Suprapubic skin (tissue), 3 donors: ENCODE measurements around the gene EXOC3.

Experiments used
- POLR2AphosphoS5 ChIP-seq, 3 donors: sonication (generic); formaldehyde crosslinking; IDR thresholded peaks; one replicate each; pipeline ENCODE4 v1.6.1; 2017; ENCODE audit warnings: antibody characterized with exemption in 3 of 3
- TF ChIP-seq, protein P1 (sequence below), 2 donors: fragments of 200-600 bp in 1 of 2; fragments of 450-650 bp in 1 of 2; sonication (generic) in 1 of 2; IDR thresholded peaks; one replicate each; pipeline ENCODE4 v1.5.1; 2016 to 2019; ENCODE audit warnings: antibody characterized with exemption in 2 of 2, mild to moderate bottlenecking in 1 of 2, moderate library complexity in 1 of 2

DNA sequence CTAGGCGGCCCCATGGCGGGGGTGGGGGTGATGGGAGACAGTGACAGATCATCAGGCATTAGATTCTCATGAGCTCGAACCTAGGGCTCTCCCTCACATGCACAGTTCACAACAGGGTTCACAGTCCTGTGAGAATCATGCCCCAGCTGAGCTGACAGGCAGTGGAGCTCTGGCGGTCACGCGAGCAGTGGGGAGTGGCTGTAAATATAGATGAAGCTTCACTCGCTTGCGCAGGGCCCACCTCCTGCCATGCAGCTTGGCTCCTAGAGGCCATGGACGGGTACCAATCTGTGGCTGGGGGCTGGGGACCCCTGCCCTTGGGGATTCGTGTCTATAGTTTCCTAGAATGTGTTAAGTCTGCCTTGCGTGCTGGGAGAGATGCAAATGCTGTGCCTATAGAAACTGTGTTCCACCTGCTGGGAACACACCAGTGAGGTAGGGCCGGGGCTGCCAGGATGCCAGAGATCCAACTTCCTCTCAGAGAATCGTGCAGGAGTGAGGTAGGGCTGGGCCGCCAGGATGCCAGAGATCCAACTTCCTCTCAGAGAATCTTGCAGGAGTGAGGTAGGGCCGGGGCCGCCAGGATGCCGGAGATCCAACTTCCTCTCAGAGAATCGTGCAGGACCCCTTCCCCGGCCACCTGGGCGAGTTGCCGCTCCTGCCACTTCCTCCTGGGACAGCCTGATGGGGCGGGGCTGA is 14.1 kb upstream of the EXOC3 start:
- TF ChIP-seq POLR2AphosphoS5 (IDR thresholded peaks at IDR 0.05), result no peak
- TF ChIP-seq, protein P1, sequence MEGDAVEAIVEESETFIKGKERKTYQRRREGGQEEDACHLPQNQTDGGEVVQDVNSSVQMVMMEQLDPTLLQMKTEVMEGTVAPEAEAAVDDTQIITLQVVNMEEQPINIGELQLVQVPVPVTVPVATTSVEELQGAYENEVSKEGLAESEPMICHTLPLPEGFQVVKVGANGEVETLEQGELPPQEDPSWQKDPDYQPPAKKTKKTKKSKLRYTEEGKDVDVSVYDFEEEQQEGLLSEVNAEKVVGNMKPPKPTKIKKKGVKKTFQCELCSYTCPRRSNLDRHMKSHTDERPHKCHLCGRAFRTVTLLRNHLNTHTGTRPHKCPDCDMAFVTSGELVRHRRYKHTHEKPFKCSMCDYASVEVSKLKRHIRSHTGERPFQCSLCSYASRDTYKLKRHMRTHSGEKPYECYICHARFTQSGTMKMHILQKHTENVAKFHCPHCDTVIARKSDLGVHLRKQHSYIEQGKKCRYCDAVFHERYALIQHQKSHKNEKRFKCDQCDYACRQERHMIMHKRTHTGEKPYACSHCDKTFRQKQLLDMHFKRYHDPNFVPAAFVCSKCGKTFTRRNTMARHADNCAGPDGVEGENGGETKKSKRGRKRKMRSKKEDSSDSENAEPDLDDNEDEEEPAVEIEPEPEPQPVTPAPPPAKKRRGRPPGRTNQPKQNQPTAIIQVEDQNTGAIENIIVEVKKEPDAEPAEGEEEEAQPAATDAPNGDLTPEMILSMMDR (IDR thresholded peaks at IDR 0.05), result no peak
